ENCODE results near the gene TRMT44. TPM values are rescaled to one million over a fixed set of nuclear protein-coding genes. Genes with fewer than 3 reads are reported as not detected.

TRMT44 gene
- total RNA-seq, 2 donors from 2014 or later, result 35.2 to 63.9 TPM

DNA sequence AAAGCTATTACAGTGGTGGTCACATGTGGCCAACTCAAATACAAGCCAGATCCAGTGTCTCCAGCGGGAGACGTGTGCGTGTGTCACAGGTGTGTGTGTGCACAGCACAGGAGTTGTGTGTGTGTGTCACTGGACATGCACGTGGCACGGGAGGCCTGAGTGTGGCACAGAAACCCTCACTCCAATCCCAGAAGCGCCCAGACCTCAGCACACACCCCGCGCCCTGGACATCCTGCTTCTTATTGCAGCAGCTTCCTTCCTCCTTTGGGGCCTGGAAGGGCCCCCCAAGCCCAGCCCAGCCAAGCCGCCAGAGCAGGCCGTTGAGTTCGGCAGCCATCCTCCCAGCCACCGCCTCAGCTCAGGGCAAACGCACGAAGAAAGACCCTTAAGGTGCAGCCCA is 37.9 kb upstream of the TRMT44 start:
- Histone ChIP-seq H3K27me3 (replicated peaks; ENCODE audit: insufficient read depth) (no peaks in the 10 kb centered on the region), H3K4me1 (replicated peaks) (peaks cover 3% of the 10 kb centered on the region), H3K36me3 (peaks cover 0 to 18% of the 10 kb centered on the region in 2 donors), H3K27ac (peak overlapping the region; percentile 18 to 21), H3K9me3 (no peaks in the 10 kb centered on the region), H3K4me3 (no peak overlapping the region)
- 70% methylated on average over 14 of the region's 14 CpGs for WGBS
- intact Hi-C loops (cut with DNase I), result loop anchor here (1.0 to 10.0 kb wide), 3 partner anchors 134 to 228 kb away; partner anchors contain the start of gene HTRA3
- TF ChIP-seq POLR2A (IDR thresholded peaks at IDR 0.05) (no peak), POLR2AphosphoS5 (IDR thresholded peaks at IDR 0.05) (no peak)
- TF ChIP-seq, protein P1, sequence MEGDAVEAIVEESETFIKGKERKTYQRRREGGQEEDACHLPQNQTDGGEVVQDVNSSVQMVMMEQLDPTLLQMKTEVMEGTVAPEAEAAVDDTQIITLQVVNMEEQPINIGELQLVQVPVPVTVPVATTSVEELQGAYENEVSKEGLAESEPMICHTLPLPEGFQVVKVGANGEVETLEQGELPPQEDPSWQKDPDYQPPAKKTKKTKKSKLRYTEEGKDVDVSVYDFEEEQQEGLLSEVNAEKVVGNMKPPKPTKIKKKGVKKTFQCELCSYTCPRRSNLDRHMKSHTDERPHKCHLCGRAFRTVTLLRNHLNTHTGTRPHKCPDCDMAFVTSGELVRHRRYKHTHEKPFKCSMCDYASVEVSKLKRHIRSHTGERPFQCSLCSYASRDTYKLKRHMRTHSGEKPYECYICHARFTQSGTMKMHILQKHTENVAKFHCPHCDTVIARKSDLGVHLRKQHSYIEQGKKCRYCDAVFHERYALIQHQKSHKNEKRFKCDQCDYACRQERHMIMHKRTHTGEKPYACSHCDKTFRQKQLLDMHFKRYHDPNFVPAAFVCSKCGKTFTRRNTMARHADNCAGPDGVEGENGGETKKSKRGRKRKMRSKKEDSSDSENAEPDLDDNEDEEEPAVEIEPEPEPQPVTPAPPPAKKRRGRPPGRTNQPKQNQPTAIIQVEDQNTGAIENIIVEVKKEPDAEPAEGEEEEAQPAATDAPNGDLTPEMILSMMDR (IDR thresholded peaks at IDR 0.05), result no peak
- DNase-seq (ENCODE audit: low spot score), result no peak

DNA sequence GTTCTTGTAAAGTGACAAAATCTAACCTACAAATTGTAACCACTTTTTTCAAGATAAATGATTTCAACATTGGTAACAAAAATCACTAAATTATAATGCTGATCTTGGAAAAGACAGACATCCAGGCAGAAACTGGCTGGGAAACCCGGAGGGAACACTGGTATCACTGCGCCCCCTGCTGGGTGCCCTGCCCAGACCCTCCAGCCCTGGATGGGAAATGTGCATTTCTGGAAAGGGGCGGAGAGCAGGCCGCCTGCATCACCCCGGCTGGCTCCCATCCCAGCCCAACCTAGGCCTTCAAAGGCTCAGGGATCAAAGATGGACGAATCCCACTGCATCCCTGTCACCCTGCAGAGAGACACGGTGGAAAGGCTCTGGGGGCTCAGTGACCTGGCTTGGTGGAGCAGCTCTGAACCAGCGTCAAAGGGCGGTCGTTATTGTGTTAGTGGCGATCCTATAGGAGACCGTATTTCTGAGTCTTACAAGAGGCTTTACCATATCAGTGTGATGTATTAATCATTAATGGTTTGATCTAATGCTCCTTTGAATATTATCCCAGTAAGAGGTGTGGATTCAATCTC is 37.3 kb upstream of the TRMT44 start:
- 45% methylated on average over 12 of the region's 12 CpGs for WGBS
- Histone ChIP-seq H3K27me3 (replicated peaks; ENCODE audit: insufficient read depth) (no peaks in the 10 kb centered on the region), H3K27ac (peak overlapping the region; percentile 18 to 21), H3K4me3 (no peak overlapping the region), H3K9me3 (no peaks in the 10 kb centered on the region), H3K36me3 (peaks cover 0 to 18% of the 10 kb centered on the region in 2 donors), H3K4me1 (replicated peaks) (peaks cover 3% of the 10 kb centered on the region)
- DNase-seq (ENCODE audit: low spot score), result peak; percentile 73
- intact Hi-C loops (cut with DNase I), result loop anchor here (1.0 to 10.0 kb wide), 3 partner anchors 134 to 228 kb away; partner anchors contain the start of gene HTRA3
- TF ChIP-seq POLR2AphosphoS5 (IDR thresholded peaks at IDR 0.05), result peak; percentile 61
- TF ChIP-seq, protein P1 (IDR thresholded peaks at IDR 0.05), result peak; percentile 80 to 96 (median 93)
- no peak for TF ChIP-seq POLR2A (IDR thresholded peaks at IDR 0.05)

DNA sequence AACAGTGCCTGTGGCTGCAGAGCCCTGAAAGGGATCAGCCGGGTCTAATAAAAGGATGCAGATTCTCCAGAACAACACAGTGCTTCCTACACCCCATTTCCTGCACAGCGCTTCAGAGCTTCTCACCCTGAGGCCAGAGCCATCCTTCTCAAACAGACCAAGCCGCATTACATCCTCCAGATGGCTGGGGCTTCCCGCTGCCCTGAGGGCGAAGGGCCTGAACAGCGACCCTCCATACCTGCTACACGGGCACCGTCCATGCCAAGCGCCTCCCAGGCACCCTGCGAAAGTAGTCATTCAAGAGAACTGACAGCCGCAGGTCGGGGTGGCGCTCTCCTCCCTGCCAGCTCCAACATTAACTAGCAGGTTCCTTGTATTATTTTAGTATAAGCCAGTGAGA is 36.6 kb upstream of the TRMT44 start:
- TF ChIP-seq POLR2A (IDR thresholded peaks at IDR 0.05) (no peak), POLR2AphosphoS5 (IDR thresholded peaks at IDR 0.05) (no peak)
- TF ChIP-seq, protein P1 (IDR thresholded peaks at IDR 0.05), result no peak

DNA sequence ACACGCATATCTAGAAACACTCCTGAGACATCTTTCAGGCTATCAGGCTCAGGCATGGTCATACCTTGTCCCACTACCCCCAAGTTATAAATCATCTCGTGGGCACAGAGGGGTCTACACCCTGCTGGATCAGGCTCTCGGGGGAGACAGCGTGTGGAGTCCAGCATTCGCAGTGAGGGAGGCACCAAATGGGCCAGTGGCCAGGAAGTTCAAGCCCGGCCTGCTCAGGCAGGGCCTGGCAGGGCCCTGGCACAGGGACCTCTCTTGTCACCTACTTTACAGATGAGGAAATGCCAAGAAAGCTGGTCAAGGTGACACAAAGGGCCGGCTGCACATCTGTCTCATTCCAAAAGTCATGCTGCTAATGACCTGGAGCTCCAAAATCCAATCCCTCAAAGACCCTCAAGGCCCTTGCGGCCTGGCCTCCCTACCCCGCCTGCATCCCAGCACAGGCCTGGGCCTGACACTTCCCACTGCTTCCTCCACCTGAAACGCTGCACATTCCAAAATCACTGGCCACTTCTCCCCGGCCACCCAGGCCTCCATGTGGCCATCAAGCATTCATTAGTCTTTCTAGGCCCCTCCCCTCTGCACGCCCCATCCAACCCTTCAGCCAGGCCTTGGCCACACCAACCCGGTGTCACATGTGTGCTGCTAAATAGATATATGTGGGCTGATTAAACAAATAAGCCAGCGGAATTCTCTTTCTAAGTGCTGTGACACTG is 35.6 kb upstream of the TRMT44 start:
- no peak for TF ChIP-seq POLR2AphosphoS5 (IDR thresholded peaks at IDR 0.05)
- TF ChIP-seq POLR2A (IDR thresholded peaks at IDR 0.05), result no peak
- TF ChIP-seq, protein P1 (IDR thresholded peaks at IDR 0.05), result no peak
- Histone ChIP-seq H3K4me1 (replicated peaks) (peaks cover 3% of the 10 kb centered on the region), H3K27me3 (replicated peaks; ENCODE audit: insufficient read depth) (no peaks in the 10 kb centered on the region), H3K9me3 (no peaks in the 10 kb centered on the region), H3K4me3 (no peak overlapping the region), H3K27ac (no peak overlapping the region), H3K36me3 (peaks cover 0 to 9% of the 10 kb centered on the region in 2 donors)
- intact Hi-C loops (cut with DNase I), result loop anchor here (10.0 kb wide), 1 partner anchor 230 kb away; no protein-coding TSS in a partner anchor
- DNase-seq (ENCODE audit: low spot score), result no peak
- WGBS, result 59% methylated on average over 14 of the region's 14 CpGs

More for the DNA sequence above, 36.6 kb upstream of the TRMT44 start:
- Histone ChIP-seq H3K27me3 (replicated peaks; ENCODE audit: insufficient read depth) (no peaks in the 10 kb centered on the region), H3K9me3 (no peaks in the 10 kb centered on the region), H3K27ac (no peak overlapping the region), H3K4me3 (no peak overlapping the region), H3K36me3 (peaks cover 0 to 15% of the 10 kb centered on the region in 2 donors), H3K4me1 (replicated peaks) (peaks cover 3% of the 10 kb centered on the region)
- WGBS, result 84% methylated on average over 13 of the region's 13 CpGs
- DNase-seq (ENCODE audit: low spot score), result no peak
- intact Hi-C loops (cut with DNase I), result loop anchor here (1.0 to 10.0 kb wide), 3 partner anchors 135 to 229 kb away; partner anchors contain the start of gene HTRA3

Measured in prostate gland (tissue), 2 donors.